DOHH2 (cell line): ENCODE data around the gene NPIPB8.
"Not testable (repeated sequence)": the region's sequence is repeated elsewhere in the genome, so short reads cannot be mapped to it uniquely, and the experiment has no call there.

Experiments
- H3F3A ChIP-seq: fragments of 200-600 bp; sonication (generic), shearing (Covaris generic); 2 replicates; pipeline ENCODE4 v1.6.0; 2016; ENCODE audit warnings: antibody characterized with exemption, mild to moderate bottlenecking; ENCODE audit not compliant: control insufficient read depth, insufficient read depth
- H3K27ac ChIP-seq: fragments of 200-600 bp; sonication (generic); 2 replicates; pipeline ENCODE4 v1.5.1; 2014; ENCODE audit warnings: low read depth, mild to moderate bottlenecking, low read length, moderate library complexity
- H3K27me3 ChIP-seq: fragments of 200-600 bp; sonication (generic); 2 replicates; pipeline ENCODE4 v1.6.1; 2014; ENCODE audit warnings: mild to moderate bottlenecking, low read length, mixed read lengths; ENCODE audit not compliant: control insufficient read depth
- H3K36me3 ChIP-seq: fragments of 200-600 bp; sonication (generic); 2 replicates; pipeline ENCODE4 v1.6.1; 2014; ENCODE audit warnings: mild to moderate bottlenecking, low read length, moderate library complexity, mixed read lengths; ENCODE audit not compliant: control insufficient read depth
- H3K4me1 ChIP-seq: fragments of 200-600 bp; sonication (generic); 2 replicates; pipeline ENCODE4 v1.6.1; 2014; ENCODE audit warnings: mild to moderate bottlenecking, low read length, mixed read lengths; ENCODE audit not compliant: control insufficient read depth
- H3K4me2 ChIP-seq: fragments of 200-600 bp; sonication (generic); 2 replicates; pipeline ENCODE4 v1.6.0; 2014; ENCODE audit warnings: mild to moderate bottlenecking, low read length, moderate library complexity
- H3K4me3 ChIP-seq: fragments of 200-600 bp; sonication (generic); 2 replicates; pipeline ENCODE4 v1.5.1; 2014; ENCODE audit warnings: mild to moderate bottlenecking, low read length, mixed read lengths
- H3K79me2 ChIP-seq: fragments of 200-600 bp; sonication (generic); 2 replicates; pipeline ENCODE4 v1.6.1; 2014; ENCODE audit warnings: mild to moderate bottlenecking, low read length, mixed read lengths; ENCODE audit not compliant: control insufficient read depth
- H3K9me2 ChIP-seq: fragments of 200-600 bp; sonication (generic); replicated peaks from 2 replicates; pipeline ENCODE4 v1.6.1; 2014; ENCODE audit warnings: mild to moderate bottlenecking, low read length, mixed read lengths; ENCODE audit not compliant: control insufficient read depth
- H3K9me3 ChIP-seq: fragments of 200-600 bp; sonication (generic); 2 replicates; pipeline ENCODE4 v1.6.1; 2014; ENCODE audit warnings: antibody characterized with exemption, low read length, mixed read lengths; ENCODE audit not compliant: control insufficient read depth, insufficient read depth
- H4K20me1 ChIP-seq: fragments of 200-600 bp; sonication (generic); 2 replicates; pipeline ENCODE4 v1.6.0; 2014; ENCODE audit warnings: low read depth, mild to moderate bottlenecking, antibody characterized with exemption, low read length, moderate library complexity; ENCODE audit not compliant: control insufficient read depth, insufficient read depth
- EZH2phosphoT487 ChIP-seq: fragments of 200-600 bp; sonication (generic); IDR thresholded peaks from 2 replicates; pipeline ENCODE4 v1.6.1; 2017; ENCODE audit warnings: borderline replicate concordance, mild to moderate bottlenecking, antibody characterized with exemption, low read length, moderate library complexity, mixed read lengths
- TF ChIP-seq, protein P1 (sequence below): fragments of 200-600 bp; sonication (generic); IDR thresholded peaks from one replicate; pipeline ENCODE4 v1.5.1; 2014; ENCODE audit warnings: antibody characterized with exemption, mild to moderate bottlenecking, low read depth, low read length; ENCODE audit not compliant: poor library complexity, severe bottlenecking

NPIPB8 gene

DNA sequence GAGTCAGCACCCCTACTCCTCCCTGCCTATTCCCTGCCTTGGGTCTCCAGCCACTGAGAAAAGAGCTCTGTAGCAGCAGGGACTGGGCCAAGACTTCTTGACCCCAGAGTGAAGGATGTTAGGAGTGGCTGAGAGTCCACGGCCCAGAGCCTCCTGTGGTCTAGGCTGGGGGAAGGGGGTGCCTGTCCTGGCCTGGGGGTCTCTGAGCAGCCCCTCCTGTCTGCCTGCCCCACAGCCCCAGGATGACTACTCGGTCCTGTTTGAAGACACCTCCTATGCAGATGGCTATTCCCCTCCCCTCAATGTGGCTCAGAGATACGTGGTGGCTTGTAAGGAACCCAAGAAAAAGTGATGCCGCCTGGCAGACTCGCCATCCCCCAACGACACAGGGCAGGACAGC is 46.5 kb upstream of the NPIPB8 start:
- Histone ChIP-seq H4K20me1 (no peaks in the 10 kb centered on the region), H3K4me2 (no peak overlapping the region), H3K9me2 (no peaks in the 10 kb centered on the region), H3F3A (no peaks in the 10 kb centered on the region), H3K4me1 (no peaks in the 10 kb centered on the region), H3K79me2 (no peaks in the 10 kb centered on the region), H3K4me3 (no peak overlapping the region), H3K9me3 (no peaks in the 10 kb centered on the region), H3K27ac (no peak overlapping the region), H3K36me3 (peaks cover 30% of the 10 kb centered on the region), H3K27me3 (no peaks in the 10 kb centered on the region)
- TF ChIP-seq, protein P1, sequence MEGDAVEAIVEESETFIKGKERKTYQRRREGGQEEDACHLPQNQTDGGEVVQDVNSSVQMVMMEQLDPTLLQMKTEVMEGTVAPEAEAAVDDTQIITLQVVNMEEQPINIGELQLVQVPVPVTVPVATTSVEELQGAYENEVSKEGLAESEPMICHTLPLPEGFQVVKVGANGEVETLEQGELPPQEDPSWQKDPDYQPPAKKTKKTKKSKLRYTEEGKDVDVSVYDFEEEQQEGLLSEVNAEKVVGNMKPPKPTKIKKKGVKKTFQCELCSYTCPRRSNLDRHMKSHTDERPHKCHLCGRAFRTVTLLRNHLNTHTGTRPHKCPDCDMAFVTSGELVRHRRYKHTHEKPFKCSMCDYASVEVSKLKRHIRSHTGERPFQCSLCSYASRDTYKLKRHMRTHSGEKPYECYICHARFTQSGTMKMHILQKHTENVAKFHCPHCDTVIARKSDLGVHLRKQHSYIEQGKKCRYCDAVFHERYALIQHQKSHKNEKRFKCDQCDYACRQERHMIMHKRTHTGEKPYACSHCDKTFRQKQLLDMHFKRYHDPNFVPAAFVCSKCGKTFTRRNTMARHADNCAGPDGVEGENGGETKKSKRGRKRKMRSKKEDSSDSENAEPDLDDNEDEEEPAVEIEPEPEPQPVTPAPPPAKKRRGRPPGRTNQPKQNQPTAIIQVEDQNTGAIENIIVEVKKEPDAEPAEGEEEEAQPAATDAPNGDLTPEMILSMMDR = no peak
- no peak for TF ChIP-seq EZH2phosphoT487

DNA sequence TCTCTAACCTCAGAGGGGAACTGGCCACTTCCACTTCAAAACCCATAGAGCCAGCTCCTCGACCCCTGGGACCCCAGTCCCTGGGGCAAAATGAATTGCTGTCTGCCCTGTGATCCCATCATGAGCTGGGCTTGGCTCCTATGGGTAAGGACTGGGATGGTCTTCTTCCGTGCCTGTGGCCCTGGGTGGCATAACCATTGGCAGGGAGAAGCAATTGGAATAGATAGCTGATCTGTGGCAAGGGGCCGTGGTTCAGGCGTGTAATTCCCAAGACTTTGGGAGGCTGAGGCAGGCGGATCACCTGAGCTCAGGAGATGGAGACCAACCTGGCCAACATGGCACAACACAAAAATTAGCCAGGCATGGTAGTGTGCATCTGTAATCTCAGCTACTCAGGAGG is 45.4 kb upstream of the NPIPB8 start:
- no peaks in the 10 kb centered on the region for H3K27me3 ChIP-seq
- 0 out of 2 replicates have a peak, but pooled peaks cover 3% of the 10 kb centered on the region for H3K4me1 ChIP-seq
- no peak overlapping the region for H3K4me3 ChIP-seq
- H3K27ac ChIP-seq = no peak overlapping the region
- H4K20me1 ChIP-seq = no peaks in the 10 kb centered on the region
- H3K9me2 ChIP-seq = no peaks in the 10 kb centered on the region
- H3K36me3 ChIP-seq = peaks cover 24% of the 10 kb centered on the region
- TF ChIP-seq, protein P1 = no peak
- no peak for TF ChIP-seq EZH2phosphoT487
- H3K4me2 ChIP-seq = no peak overlapping the region
- no peaks in the 10 kb centered on the region for H3F3A ChIP-seq
- no peaks in the 10 kb centered on the region for H3K79me2 ChIP-seq
- no peaks in the 10 kb centered on the region for H3K9me3 ChIP-seq

DNA sequence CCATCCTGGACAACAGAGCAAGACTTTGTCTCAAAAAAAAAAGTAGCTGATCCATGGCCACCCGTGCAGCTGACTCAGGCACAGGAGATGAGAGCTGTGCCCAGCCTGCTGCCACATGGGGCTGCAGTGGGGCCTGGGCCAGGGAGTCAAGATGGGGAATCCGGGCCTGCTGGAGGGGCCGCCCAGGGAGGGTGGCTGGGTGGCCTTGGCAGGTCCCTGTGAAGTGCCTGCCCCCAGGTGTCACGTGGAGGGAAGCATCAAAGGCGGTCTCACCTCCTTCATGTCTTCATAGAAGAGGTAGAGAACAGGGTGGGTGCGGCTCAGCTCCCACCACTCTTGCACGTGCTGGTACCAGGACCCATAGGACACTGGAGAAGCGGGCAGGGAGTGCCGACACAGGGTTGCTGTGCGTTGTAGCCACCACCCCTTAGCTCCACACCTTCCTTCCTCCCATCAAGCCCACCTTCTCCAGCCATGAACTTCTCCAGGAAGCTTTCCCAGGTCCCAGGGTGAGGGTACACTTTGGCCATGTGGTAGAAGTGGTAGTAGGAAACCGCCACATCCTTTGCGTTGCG is 44.8 kb upstream of the NPIPB8 start:
- Histone ChIP-seq H3K4me3 (no peak overlapping the region), H3K9me3 (no peaks in the 10 kb centered on the region), H3K27ac (no peak overlapping the region), H4K20me1 (no peaks in the 10 kb centered on the region), H3K4me2 (no peak overlapping the region), H3K79me2 (no peaks in the 10 kb centered on the region), H3K9me2 (no peaks in the 10 kb centered on the region), H3K27me3 (no peaks in the 10 kb centered on the region), H3K4me1 (peaks cover 8% of the 10 kb centered on the region), H3K36me3 (peaks cover 23% of the 10 kb centered on the region), H3F3A (no peaks in the 10 kb centered on the region)
- no peak for TF ChIP-seq EZH2phosphoT487
- TF ChIP-seq, protein P1 = no peak

DNA sequence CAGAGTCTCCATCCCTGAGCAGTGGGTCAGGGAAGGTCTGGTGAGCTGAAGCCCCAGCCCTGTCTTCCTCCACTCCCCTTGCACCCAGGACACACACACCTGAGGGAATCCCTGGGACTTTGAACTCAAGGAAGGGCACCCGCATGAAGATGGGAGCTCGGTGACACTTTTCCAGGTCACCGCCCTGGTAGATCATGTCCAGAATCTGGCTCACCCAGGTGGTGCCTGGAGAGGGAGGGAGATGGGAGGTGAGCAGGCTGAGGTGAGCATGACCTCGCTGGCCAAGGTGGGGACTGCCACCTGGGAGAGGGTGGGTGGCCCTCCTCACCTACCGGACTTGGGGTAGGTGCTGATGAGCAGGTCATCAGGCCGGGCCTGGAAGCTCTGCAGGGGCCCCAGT is 42.4 kb upstream of the NPIPB8 start:
- not testable (repeated sequence) for H3K4me1 ChIP-seq, H3K27me3 ChIP-seq, H4K20me1 ChIP-seq, H3K4me2 ChIP-seq, H3F3A ChIP-seq, H3K27ac ChIP-seq, H3K9me2 ChIP-seq, H3K4me3 ChIP-seq, H3K9me3 ChIP-seq, H3K36me3 ChIP-seq, H3K79me2 ChIP-seq
